ENCODE results near the gene ALDH3A1.

GRCh38 chr17:19720631-19721426 is 27.3 kb downstream of the ALDH3A1 start:
- TF ChIP-seq CTCF (IDR thresholded peaks at IDR 0.05; ENCODE audit: poor library complexity, severe bottlenecking) (no peak), EZH2 (IDR thresholded peaks at IDR 0.05; ENCODE audit: borderline replicate concordance, insufficient read depth, low read length, poor library complexity, severe bottlenecking) (no peak), POLR2AphosphoS5 (IDR thresholded peaks at IDR 0.05) (no peak), SMC3 (conservative IDR thresholded peaks at IDR 0.05; ENCODE audit: poor library complexity) (no peak), TAF1 (IDR thresholded peaks at IDR 0.05; ENCODE audit: low read depth) (no peak), MXI1 (conservative IDR thresholded peaks at IDR 0.05; ENCODE audit: poor library complexity, severe bottlenecking) (no peak), EP300 (conservative IDR thresholded peaks at IDR 0.05; ENCODE audit: poor library complexity, severe bottlenecking) (no peak), RAD21 (conservative IDR thresholded peaks at IDR 0.05) (no peak)
- TF ChIP-seq, protein P1, sequence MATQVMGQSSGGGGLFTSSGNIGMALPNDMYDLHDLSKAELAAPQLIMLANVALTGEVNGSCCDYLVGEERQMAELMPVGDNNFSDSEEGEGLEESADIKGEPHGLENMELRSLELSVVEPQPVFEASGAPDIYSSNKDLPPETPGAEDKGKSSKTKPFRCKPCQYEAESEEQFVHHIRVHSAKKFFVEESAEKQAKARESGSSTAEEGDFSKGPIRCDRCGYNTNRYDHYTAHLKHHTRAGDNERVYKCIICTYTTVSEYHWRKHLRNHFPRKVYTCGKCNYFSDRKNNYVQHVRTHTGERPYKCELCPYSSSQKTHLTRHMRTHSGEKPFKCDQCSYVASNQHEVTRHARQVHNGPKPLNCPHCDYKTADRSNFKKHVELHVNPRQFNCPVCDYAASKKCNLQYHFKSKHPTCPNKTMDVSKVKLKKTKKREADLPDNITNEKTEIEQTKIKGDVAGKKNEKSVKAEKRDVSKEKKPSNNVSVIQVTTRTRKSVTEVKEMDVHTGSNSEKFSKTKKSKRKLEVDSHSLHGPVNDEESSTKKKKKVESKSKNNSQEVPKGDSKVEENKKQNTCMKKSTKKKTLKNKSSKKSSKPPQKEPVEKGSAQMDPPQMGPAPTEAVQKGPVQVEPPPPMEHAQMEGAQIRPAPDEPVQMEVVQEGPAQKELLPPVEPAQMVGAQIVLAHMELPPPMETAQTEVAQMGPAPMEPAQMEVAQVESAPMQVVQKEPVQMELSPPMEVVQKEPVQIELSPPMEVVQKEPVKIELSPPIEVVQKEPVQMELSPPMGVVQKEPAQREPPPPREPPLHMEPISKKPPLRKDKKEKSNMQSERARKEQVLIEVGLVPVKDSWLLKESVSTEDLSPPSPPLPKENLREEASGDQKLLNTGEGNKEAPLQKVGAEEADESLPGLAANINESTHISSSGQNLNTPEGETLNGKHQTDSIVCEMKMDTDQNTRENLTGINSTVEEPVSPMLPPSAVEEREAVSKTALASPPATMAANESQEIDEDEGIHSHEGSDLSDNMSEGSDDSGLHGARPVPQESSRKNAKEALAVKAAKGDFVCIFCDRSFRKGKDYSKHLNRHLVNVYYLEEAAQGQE (IDR thresholded peaks at IDR 0.05; ENCODE audit: borderline replicate concordance) = no peak
